SJCRH30 (cell line): ENCODE data around the gene PRSS22. TPM values are rescaled to one million over a fixed set of nuclear protein-coding genes. Genes with fewer than 3 reads are reported as not detected.

Experiments used
- DNase-seq, 2 experiments: peaks; one replicate each; pipeline ENCODE4 v3.0.0-alpha.2; 2015 to 2020
- H3K27ac ChIP-seq: fragments of 250-450 bp; sonication (Bioruptor Pico); 2 replicates; pipeline ENCODE4 v1.5.1; 2020; ENCODE audit warnings: mild to moderate bottlenecking, moderate library complexity
- H3K27me3 ChIP-seq: fragments of 250-450 bp; sonication (Bioruptor Pico); 2 replicates; pipeline ENCODE4 v1.5.1; 2020; ENCODE audit warnings: mild to moderate bottlenecking, moderate library complexity
- H3K36me3 ChIP-seq: fragments of 250-450 bp; sonication (Bioruptor Pico); 2 replicates; pipeline ENCODE4 v1.5.1; 2020; ENCODE audit warnings: mild to moderate bottlenecking, moderate library complexity
- H3K4me1 ChIP-seq: fragments of 250-450 bp; sonication (Bioruptor Pico); 2 replicates; pipeline ENCODE4 v1.5.1; 2020; ENCODE audit warnings: mild to moderate bottlenecking, moderate library complexity
- H3K4me3 ChIP-seq: fragments of 250-450 bp; sonication (Bioruptor Pico); 2 replicates; pipeline ENCODE4 v1.5.1; 2020; ENCODE audit warnings: mild to moderate bottlenecking, moderate library complexity
- H3K9me3 ChIP-seq: fragments of 250-450 bp; sonication (Bioruptor Pico); replicated peaks from 2 replicates; pipeline ENCODE4 v1.5.1; 2020; ENCODE audit warnings: mild to moderate bottlenecking, moderate library complexity
- total RNA-seq: library from RNA; depleted of rRNA; stranded (reverse); fragments of >200 nt; shearing (Covaris generic); gene quantifications from 2 replicates; pipeline ENCODE4 v1.2.3, GENCODE V29; 2014

The PRSS22 gene
- total RNA-seq, 1 experiment from 2014 or later = not detected

GRCh38 chr16:2846511-2847310 lies 11.3 kb downstream of the PRSS22 start:
- Histone ChIP-seq H3K36me3 (no peaks in the 10 kb centered on the region), H3K27me3 (no peaks in the 10 kb centered on the region; the same call in 1 of the 2 replicates), H3K9me3 (no peaks in the 10 kb centered on the region), H3K27ac (no peak overlapping the region), H3K4me3 (no peak overlapping the region), H3K4me1 (no peaks in the 10 kb centered on the region)
- DNase-seq = no peak

GRCh38 chr16:2845116-2845515 lies 12.9 kb downstream of the PRSS22 start:
- H3K4me1 ChIP-seq = no peaks in the 10 kb centered on the region
- H3K9me3 ChIP-seq = no peaks in the 10 kb centered on the region
- no peak overlapping the region for H3K27ac ChIP-seq
- H3K27me3 ChIP-seq = no peaks in the 10 kb centered on the region; the same call in 1 of the 2 replicates
- no peak for DNase-seq
- H3K4me3 ChIP-seq = no peak overlapping the region
- H3K36me3 ChIP-seq = no peaks in the 10 kb centered on the region

- Histone ChIP-seq H3K9me3 (no peaks in the 10 kb centered on the region), H3K36me3 (no peaks in the 10 kb centered on the region), H3K4me1 (no peaks in the 10 kb centered on the region), H3K4me3 (no peak overlapping the region), H3K27ac (no peak overlapping the region), H3K27me3 (peaks cover 5% of the 10 kb centered on the region; the same call in 1 of the 2 replicates)
- no peak for DNase-seq
These were observed 14.4 kb downstream of the PRSS22 start for GRCh38 chr16:2843526-2843925.

GRCh38 chr16:2842340-2843000 lies 15.5 kb downstream of the PRSS22 start:
- Histone ChIP-seq H3K4me3 (no peak overlapping the region), H3K36me3 (no peaks in the 10 kb centered on the region), H3K9me3 (no peaks in the 10 kb centered on the region), H3K27ac (no peak overlapping the region), H3K4me1 (no peaks in the 10 kb centered on the region), H3K27me3 (peaks cover 6% of the 10 kb centered on the region; the same call in 1 of the 2 replicates)
- DNase-seq = no peak

- Histone ChIP-seq H3K27me3 (peaks cover 6% of the 10 kb centered on the region; the same call in 1 of the 2 replicates), H3K4me1 (no peaks in the 10 kb centered on the region), H3K36me3 (no peaks in the 10 kb centered on the region), H3K4me3 (no peak overlapping the region), H3K9me3 (no peaks in the 10 kb centered on the region), H3K27ac (no peak overlapping the region)
- no peak for DNase-seq
These were observed 16.2 kb downstream of the PRSS22 start for GRCh38 chr16:2841606-2842339.

GRCh38 chr16:2840914-2841313 lies 17.1 kb downstream of the PRSS22 start:
- H3K9me3 ChIP-seq = no peaks in the 10 kb centered on the region
- H3K27ac ChIP-seq = no peak overlapping the region
- no peak for DNase-seq
- H3K4me3 ChIP-seq = no peak overlapping the region
- H3K27me3 ChIP-seq = peaks cover 6% of the 10 kb centered on the region; the same call in 1 of the 2 replicates
- peaks cover 5% of the 10 kb centered on the region for H3K4me1 ChIP-seq
- H3K36me3 ChIP-seq = no peaks in the 10 kb centered on the region

- H3K4me1 ChIP-seq = peaks cover 12% of the 10 kb centered on the region
- no peak overlapping the region for H3K4me3 ChIP-seq
- H3K27me3 ChIP-seq = peaks cover 6% of the 10 kb centered on the region; the same call in 1 of the 2 replicates
- DNase-seq = no peak
- H3K36me3 ChIP-seq = no peaks in the 10 kb centered on the region
- no peak overlapping the region for H3K27ac ChIP-seq
- no peaks in the 10 kb centered on the region for H3K9me3 ChIP-seq
These were observed 18.1 kb downstream of the PRSS22 start for GRCh38 chr16:2839650-2840450.

- Histone ChIP-seq H3K36me3 (no peaks in the 10 kb centered on the region), H3K27ac (no peak overlapping the region), H3K4me3 (no peak overlapping the region), H3K4me1 (peaks cover 12% of the 10 kb centered on the region), H3K9me3 (no peaks in the 10 kb centered on the region), H3K27me3 (peaks cover 6% of the 10 kb centered on the region; the same call in 1 of the 2 replicates)
- peak; percentile 61 to 73 for DNase-seq
These were observed 19.0 kb downstream of the PRSS22 start for GRCh38 chr16:2838928-2839327.

- no peak for DNase-seq
- no peak overlapping the region for H3K27ac ChIP-seq
These were observed 21.1 kb downstream of the PRSS22 start for GRCh38 chr16:2836646-2837508.

GRCh38 chr16:2835638-2836493 lies 22.1 kb downstream of the PRSS22 start:
- Histone ChIP-seq H3K27ac (no peak overlapping the region), H3K9me3 (no peaks in the 10 kb centered on the region), H3K4me3 (no peak overlapping the region), H3K4me1 (peaks cover 12% of the 10 kb centered on the region), H3K27me3 (peaks cover 6% of the 10 kb centered on the region; the same call in 1 of the 2 replicates), H3K36me3 (no peaks in the 10 kb centered on the region)
- DNase-seq = peak; percentile 76 to 78

More at GRCh38 chr16:2836646-2837508, 21.1 kb downstream of the PRSS22 start:
- Histone ChIP-seq H3K4me1 (peaks cover 12% of the 10 kb centered on the region), H3K9me3 (no peaks in the 10 kb centered on the region), H3K4me3 (no peak overlapping the region), H3K27me3 (peaks cover 6% of the 10 kb centered on the region; the same call in 1 of the 2 replicates), H3K36me3 (no peaks in the 10 kb centered on the region)

- Histone ChIP-seq H3K27me3 (peaks cover 6% of the 10 kb centered on the region; the same call in 1 of the 2 replicates), H3K36me3 (no peaks in the 10 kb centered on the region), H3K4me3 (no peak overlapping the region), H3K4me1 (peaks cover 12% of the 10 kb centered on the region), H3K27ac (no peak overlapping the region), H3K9me3 (no peaks in the 10 kb centered on the region)
- no peak for DNase-seq
These were observed 23.0 kb downstream of the PRSS22 start for GRCh38 chr16:2834968-2835367.

- Histone ChIP-seq H3K4me1 (peaks cover 12% of the 10 kb centered on the region), H3K36me3 (no peaks in the 10 kb centered on the region), H3K27me3 (peaks cover 3% of the 10 kb centered on the region; the same call in 1 of the 2 replicates), H3K4me3 (no peak overlapping the region), H3K9me3 (no peaks in the 10 kb centered on the region), H3K27ac (no peak overlapping the region)
- DNase-seq = no peak
These were observed 24.2 kb downstream of the PRSS22 start for GRCh38 chr16:2833776-2834175.
